HG03060 (cell line): ENCODE data around the gene TAF1C.

ENCODE experiments used
- ATAC-seq: cut with Tn5 transposase; IDR thresholded peaks from one replicate; pipeline ENCODE4 v1.9.1; 2021; ENCODE audit warnings: low read depth, moderate number of reproducible peaks; ENCODE audit not compliant: unreplicated experiment

TAF1C gene

GRCh38 chr16:84165746-84166145, 21.1 kb downstream of the TAF1C start:
- no peak for ATAC-seq

- ATAC-seq, result no peak
These were observed 25.1 kb downstream of the TAF1C start for GRCh38 chr16:84161801-84162200.

GRCh38 chr16:84161037-84161436, 25.8 kb downstream of the TAF1C start:
- no peak for ATAC-seq

GRCh38 chr16:84159800-84160199, 27.1 kb downstream of the TAF1C start:
- no peak for ATAC-seq

- no peak for ATAC-seq
These were observed 27.9 kb downstream of the TAF1C start for GRCh38 chr16:84159007-84159406.

GRCh38 chr16:84156342-84156784, 30.5 kb downstream of the TAF1C start:
- ATAC-seq, result no peak

- no peak for ATAC-seq
These were observed 31.1 kb downstream of the TAF1C start for GRCh38 chr16:84155771-84156170.

GRCh38 chr16:84155226-84155625, 31.6 kb downstream of the TAF1C start:
- no peak for ATAC-seq

- ATAC-seq, result no peak
These were observed 33.1 kb downstream of the TAF1C start for GRCh38 chr16:84153660-84154214.

GRCh38 chr16:84150926-84151325, 35.9 kb downstream of the TAF1C start:
- ATAC-seq, result no peak

GRCh38 chr16:84144859-84145639, 41.8 kb downstream of the TAF1C start, which contains the start of the genes DNAAF1 and HSDL1:
TSS of gene DNAAF1 (plus strand) at chr16:84145308. CDS start at chr16:84145441, 133 bp downstream.
TSS of gene HSDL1 (minus strand) at chr16:84145177. CDS start at chr16:84131321, 13,856 bp downstream.
- ATAC-seq, result no peak

- ATAC-seq, result no peak
These were observed 42.5 kb downstream of the TAF1C start for GRCh38 chr16:84144209-84144858.

- ATAC-seq, result no peak
These were observed 43.1 kb downstream of the TAF1C start for GRCh38 chr16:84143784-84144199.

GRCh38 chr16:84143081-84143480, 43.8 kb downstream of the TAF1C start:
- ATAC-seq, result no peak

GRCh38 chr16:84141143-84141670, 45.6 kb downstream of the TAF1C start:
- no peak for ATAC-seq

GRCh38 chr16:84139628-84140258, 47.1 kb downstream of the TAF1C start:
- no peak for ATAC-seq

- ATAC-seq, result no peak
These were observed 47.8 kb downstream of the TAF1C start for GRCh38 chr16:84138824-84139627.

- ATAC-seq, result no peak
These were observed 48.4 kb downstream of the TAF1C start for GRCh38 chr16:84138500-84138823.

- no peak for ATAC-seq
These were observed 49.0 kb downstream of the TAF1C start for GRCh38 chr16:84137769-84138357.

GRCh38 chr16:84137287-84137686, 49.6 kb downstream of the TAF1C start:
- no peak for ATAC-seq
